Activated T-cell treated with anti-CD3 and anti-CD28 coated beads, Interleukin-2, amount 50 U/mL, for 72 hours (primary cell): Measurements from ENCODE around the gene NELFE. TPM values are rescaled to one million over a fixed set of nuclear protein-coding genes. Genes with fewer than 3 reads are reported as not detected.
A peak's percentile ranks its signal among the peaks of the same experiment; 100 is the strongest.
"Not testable (repeated sequence)": the region's sequence is repeated elsewhere in the genome, so short reads cannot be mapped to it uniquely, and the experiment has no call there.

Experiments used
- ATAC-seq, 2 donors: fragments of 150-1000 bp; cut with Tn5 transposase; replicated peaks in 1 of 2; 2 replicates each; pipeline ENCODE4 v1.10.0; 2021; ENCODE audit warnings: moderate library complexity in 2 of 2, mild to moderate bottlenecking in 1 of 2
- DNase-seq, 2 donors: peaks; one replicate each; pipeline ENCODE4 v3.0.0; 2021 to 2022; ENCODE audit warnings: mixed read lengths in 1 of 2
- H3K27ac Mint-ChIP-seq: one replicate; pipeline ENCODE4 v1.8.0; 2022; ENCODE audit warnings: mild to moderate bottlenecking, moderate library complexity, mixed read lengths
- H3K27me3 Mint-ChIP-seq: one replicate; pipeline ENCODE4 v1.8.0; 2022; ENCODE audit warnings: low read depth, mixed read lengths
- H3K36me3 Mint-ChIP-seq, 2 donors: one replicate each; pipeline ENCODE4 v1.8.0; 2022; ENCODE audit warnings: mixed read lengths in 2 of 2, mild to moderate bottlenecking in 1 of 2; ENCODE audit not compliant: insufficient read depth in 2 of 2
- H3K4me1 Mint-ChIP-seq: one replicate; pipeline ENCODE4 v1.8.0; 2022; ENCODE audit warnings: low read depth, mixed read lengths
- H3K4me3 Mint-ChIP-seq, 2 donors: one replicate each; pipeline ENCODE4 v1.8.0; 2022; ENCODE audit warnings: mild to moderate bottlenecking in 2 of 2, mixed read lengths in 2 of 2, moderate library complexity in 2 of 2
- H3K9me3 Mint-ChIP-seq, 2 donors: one replicate each; pipeline ENCODE4 v1.8.0; 2022; ENCODE audit warnings: mixed read lengths in 2 of 2
- total RNA-seq, 2 donors: library from RNA; stranded (reverse); gene quantifications; one replicate each; pipeline ENCODE4 v1.2.3, GENCODE V29; 2022

NELFE gene, protein sequence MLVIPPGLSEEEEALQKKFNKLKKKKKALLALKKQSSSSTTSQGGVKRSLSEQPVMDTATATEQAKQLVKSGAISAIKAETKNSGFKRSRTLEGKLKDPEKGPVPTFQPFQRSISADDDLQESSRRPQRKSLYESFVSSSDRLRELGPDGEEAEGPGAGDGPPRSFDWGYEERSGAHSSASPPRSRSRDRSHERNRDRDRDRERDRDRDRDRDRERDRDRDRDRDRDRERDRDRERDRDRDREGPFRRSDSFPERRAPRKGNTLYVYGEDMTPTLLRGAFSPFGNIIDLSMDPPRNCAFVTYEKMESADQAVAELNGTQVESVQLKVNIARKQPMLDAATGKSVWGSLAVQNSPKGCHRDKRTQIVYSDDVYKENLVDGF
- 10 to 100 TPM; 65.0 to 71.5 TPM for total RNA-seq

- Mint-ChIP-seq H3K36me3 (peaks cover 3 to 17% of the 10 kb centered on the region in 2 donors), H3K9me3 (no peaks in the 10 kb centered on the region), H3K4me1 (peaks cover 52% of the 10 kb centered on the region), H3K27me3 (no peaks in the 10 kb centered on the region), H3K27ac (peak within 1 kb of the TSS; percentile 91), H3K4me3 (peak within 1 kb of the TSS; percentile 89 to 94)
- DNase-seq (peak; percentile 98 to 99), ATAC-seq (peak; percentile 99 to 100)
These were observed at the start of gene NELFE, which contains the start of gene SKIC2 for GRCh38 chr6:31958741-31959739. Gene NELFE (minus strand): TSS chr6:31958971. CDS start chr6:31958446, 525 bp downstream. Gene SKIC2 (plus strand): TSS chr6:31959175. CDS start chr6:31959193, 18 bp downstream.

DNA sequence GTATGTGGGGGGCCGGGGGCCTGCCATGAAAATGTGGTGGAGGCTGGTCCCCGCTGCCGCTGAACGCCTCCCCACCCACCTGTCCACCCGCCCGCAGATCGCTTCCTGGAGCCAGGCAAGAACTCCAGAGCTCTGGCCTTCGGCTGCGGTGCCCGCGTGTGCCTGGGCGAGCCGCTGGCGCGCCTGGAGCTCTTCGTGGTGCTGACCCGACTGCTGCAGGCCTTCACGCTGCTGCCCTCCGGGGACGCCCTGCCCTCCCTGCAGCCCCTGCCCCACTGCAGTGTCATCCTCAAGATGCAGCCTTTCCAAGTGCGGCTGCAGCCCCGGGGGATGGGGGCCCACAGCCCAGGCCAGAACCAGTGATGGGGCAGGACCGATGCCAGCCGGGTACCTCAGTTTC, 49.3 kb upstream of the NELFE start:
- not testable (repeated sequence) for H3K9me3 Mint-ChIP-seq, H3K27me3 Mint-ChIP-seq, H3K36me3 Mint-ChIP-seq, H3K4me1 Mint-ChIP-seq, ATAC-seq, H3K4me3 Mint-ChIP-seq, DNase-seq, H3K27ac Mint-ChIP-seq

DNA sequence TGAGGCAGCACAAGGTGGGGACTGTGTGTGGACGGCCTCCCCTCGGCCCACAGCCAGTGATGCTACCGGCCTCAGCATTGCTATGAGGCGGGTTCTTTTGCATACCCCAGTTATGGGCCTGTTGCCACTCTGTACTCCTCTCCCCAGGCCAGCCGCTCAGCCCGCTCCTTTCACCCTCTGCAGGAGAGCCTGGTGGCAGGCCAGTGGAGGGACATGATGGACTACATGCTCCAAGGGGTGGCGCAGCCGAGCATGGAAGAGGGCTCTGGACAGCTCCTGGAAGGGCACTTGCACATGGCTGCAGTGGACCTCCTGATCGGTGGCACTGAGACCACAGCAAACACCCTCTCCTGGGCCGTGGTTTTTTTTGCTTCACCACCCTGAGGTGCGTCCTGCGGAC, 48.3 kb upstream of the NELFE start:
- DNase-seq, ATAC-seq, H3K9me3 Mint-ChIP-seq, H3K27ac Mint-ChIP-seq, H3K36me3 Mint-ChIP-seq, H3K4me3 Mint-ChIP-seq, H3K4me1 Mint-ChIP-seq, H3K27me3 Mint-ChIP-seq: not testable (repeated sequence)

DNA sequence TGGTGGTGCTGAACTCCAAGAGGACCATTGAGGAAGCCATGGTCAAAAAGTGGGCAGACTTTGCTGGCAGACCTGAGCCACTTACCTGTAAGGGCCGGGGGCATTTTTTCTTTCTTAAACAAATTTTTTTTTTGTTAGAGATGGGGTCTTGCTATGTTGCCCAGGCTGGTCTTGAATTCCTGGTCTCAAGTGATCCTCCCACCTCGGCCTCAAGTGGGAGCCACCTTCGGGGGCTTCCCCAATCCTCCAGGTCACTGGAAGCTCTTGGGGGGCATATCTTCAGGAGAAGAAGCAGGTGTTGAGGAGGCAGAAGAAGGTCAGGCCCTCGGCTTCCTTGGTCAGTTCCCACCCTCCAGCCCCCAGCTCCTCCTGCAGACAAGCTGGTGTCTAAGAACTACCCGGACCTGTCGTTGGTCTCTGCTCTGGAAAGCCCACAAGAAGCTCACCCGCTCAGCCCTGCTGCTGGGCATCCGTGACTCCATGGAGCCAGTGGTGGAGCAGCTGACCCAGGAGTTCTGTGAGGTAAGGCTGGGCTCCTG, 47.3 kb upstream of the NELFE start:
- not testable (repeated sequence) for DNase-seq, H3K27me3 Mint-ChIP-seq, H3K36me3 Mint-ChIP-seq, H3K9me3 Mint-ChIP-seq, H3K27ac Mint-ChIP-seq, H3K4me1 Mint-ChIP-seq, H3K4me3 Mint-ChIP-seq, ATAC-seq

- DNase-seq, H3K36me3 Mint-ChIP-seq, H3K27me3 Mint-ChIP-seq, ATAC-seq, H3K9me3 Mint-ChIP-seq, H3K4me3 Mint-ChIP-seq, H3K27ac Mint-ChIP-seq, H3K4me1 Mint-ChIP-seq: not testable (repeated sequence)
These were observed 46.7 kb upstream of the NELFE start for GRCh38 chr6:32005538-32005880.

- DNase-seq, H3K4me3 Mint-ChIP-seq, H3K27me3 Mint-ChIP-seq, H3K4me1 Mint-ChIP-seq, H3K27ac Mint-ChIP-seq, H3K36me3 Mint-ChIP-seq, H3K9me3 Mint-ChIP-seq: not testable (repeated sequence)
- ATAC-seq, result peak; percentile 57 to 64
These were observed 46.2 kb upstream of the NELFE start for GRCh38 chr6:32004864-32005537.

DNA sequence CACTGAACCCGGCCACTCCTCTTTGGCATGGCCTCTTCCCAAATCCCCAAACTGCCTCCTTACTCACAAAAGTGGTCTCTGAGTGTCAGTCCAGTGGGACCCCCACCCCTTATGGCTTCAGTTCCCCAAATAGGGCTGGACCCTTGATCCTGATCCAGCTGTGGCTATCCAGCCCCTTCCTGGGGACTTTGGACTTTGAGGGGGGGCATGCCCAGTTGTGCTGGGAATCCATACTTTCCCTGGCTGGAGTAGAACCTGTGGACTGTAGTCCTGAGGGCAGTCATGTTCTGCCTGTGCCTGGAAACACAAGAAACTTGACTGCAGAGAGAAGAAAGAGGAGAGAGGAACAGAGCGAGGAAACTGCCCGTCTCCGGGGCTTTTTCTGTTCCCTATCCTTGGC, 45.6 kb upstream of the NELFE start:
- H3K4me3 Mint-ChIP-seq, H3K27me3 Mint-ChIP-seq, H3K36me3 Mint-ChIP-seq, DNase-seq, H3K4me1 Mint-ChIP-seq, H3K9me3 Mint-ChIP-seq, ATAC-seq, H3K27ac Mint-ChIP-seq: not testable (repeated sequence)

DNA sequence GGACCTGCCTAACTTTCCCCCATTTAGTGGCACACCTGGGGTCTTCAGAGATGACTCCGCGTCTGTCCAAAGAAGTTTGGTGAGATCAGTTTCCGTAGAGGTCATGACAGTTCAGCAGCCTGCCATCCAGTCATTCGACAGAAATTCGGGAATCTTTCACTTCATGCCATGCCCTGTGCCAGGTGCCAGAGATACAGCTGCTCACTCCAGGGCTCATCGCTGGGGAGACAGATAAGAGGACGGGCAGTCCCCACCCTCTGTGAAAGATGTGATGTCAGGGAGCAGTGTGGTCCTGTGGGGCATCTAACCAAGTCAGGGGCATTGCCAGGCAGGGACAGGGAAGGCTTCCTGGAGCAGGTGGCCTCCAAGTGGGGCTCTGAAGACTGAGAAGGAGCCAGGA, 44.5 kb upstream of the NELFE start:
- H3K4me1 Mint-ChIP-seq, H3K27me3 Mint-ChIP-seq, H3K27ac Mint-ChIP-seq, ATAC-seq, H3K4me3 Mint-ChIP-seq, H3K36me3 Mint-ChIP-seq, DNase-seq, H3K9me3 Mint-ChIP-seq: not testable (repeated sequence)

DNA sequence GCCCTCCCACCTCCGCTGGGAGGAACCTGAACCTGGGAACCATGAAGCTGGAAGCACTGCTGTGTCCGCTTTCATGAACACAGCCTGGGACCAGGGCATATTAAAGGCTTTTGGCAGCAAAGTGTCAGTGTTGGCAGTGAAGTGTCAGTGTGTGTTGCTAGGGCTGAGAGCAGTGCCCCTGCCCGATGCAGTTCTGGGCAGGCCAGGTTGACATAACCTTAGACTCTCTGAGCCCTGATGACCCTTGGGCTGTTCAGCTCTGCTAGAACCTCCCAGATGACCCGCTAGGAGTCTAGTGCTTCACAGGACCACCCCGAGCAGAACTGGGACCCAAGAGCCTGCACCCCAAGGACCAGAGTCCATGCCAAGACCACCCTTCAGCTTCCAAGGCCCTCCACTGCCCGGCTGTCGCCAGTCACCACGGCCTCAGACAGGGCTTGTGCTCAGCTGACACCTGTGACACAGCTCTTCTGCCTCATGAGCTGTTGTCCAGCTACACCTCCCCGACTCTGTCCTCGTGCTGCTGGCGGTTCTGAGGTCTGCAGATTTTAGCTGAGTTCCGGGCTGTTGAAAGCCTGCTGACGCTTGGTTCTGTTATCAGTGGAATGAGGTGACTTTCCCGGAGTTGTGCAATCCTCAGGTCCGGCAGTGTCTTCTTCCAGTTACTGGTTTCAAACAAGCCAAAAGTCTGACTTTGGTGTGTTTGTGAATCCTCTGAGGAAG, 43.9 kb upstream of the NELFE start:
- H3K9me3 Mint-ChIP-seq, H3K27me3 Mint-ChIP-seq, ATAC-seq, H3K27ac Mint-ChIP-seq, H3K36me3 Mint-ChIP-seq, H3K4me1 Mint-ChIP-seq, DNase-seq, H3K4me3 Mint-ChIP-seq: not testable (repeated sequence)

- DNase-seq, H3K36me3 Mint-ChIP-seq, ATAC-seq, H3K27me3 Mint-ChIP-seq, H3K4me1 Mint-ChIP-seq, H3K4me3 Mint-ChIP-seq, H3K9me3 Mint-ChIP-seq, H3K27ac Mint-ChIP-seq: not testable (repeated sequence)
These were observed 37.6 kb upstream of the NELFE start for GRCh38 chr6:31996385-31996784.

GRCh38 chr6:31994421-31994820, 35.6 kb upstream of the NELFE start:
- not testable (repeated sequence) for ATAC-seq, H3K4me1 Mint-ChIP-seq, H3K27ac Mint-ChIP-seq, H3K27me3 Mint-ChIP-seq, H3K36me3 Mint-ChIP-seq, DNase-seq, H3K4me3 Mint-ChIP-seq, H3K9me3 Mint-ChIP-seq

DNA sequence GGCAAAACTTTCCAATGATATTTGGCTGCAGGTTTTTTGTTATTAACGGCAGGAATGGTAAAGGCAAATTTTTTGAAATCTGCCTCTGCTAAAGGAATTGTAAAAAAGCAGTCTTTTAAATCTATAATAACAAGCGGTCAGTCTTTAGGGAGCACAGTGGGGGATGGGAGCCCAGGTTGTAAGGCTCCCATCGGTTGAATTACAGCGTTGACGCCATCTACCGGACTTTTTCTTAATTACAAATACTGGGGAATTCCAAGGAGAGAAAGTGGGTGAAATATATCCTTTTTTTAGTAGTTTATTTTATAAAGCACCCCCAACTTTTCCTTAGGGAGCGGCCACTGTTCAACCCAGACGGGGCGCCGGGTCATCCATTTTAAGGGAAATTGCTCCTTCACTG, 30.6 kb upstream of the NELFE start:
- DNase-seq, H3K27ac Mint-ChIP-seq, H3K4me3 Mint-ChIP-seq, ATAC-seq, H3K4me1 Mint-ChIP-seq, H3K9me3 Mint-ChIP-seq, H3K27me3 Mint-ChIP-seq, H3K36me3 Mint-ChIP-seq: not testable (repeated sequence)
